ENCODE results near the gene RPP30.
"Not testable (repeated sequence)": the region's sequence is repeated elsewhere in the genome, so short reads cannot be mapped to it uniquely, and the experiment has no call there.

Gene RPP30

GRCh38 chr10:90937645-90938258 is 66.0 kb downstream of the RPP30 start:
- Histone ChIP-seq H3K27ac (ENCODE audit: low read length) (no peak overlapping the region), H2AFZ (ENCODE audit: low read depth, low read length) (no peak overlapping the region), H3K4me3 (ENCODE audit: low read length) (no peak overlapping the region), H3K79me2 (ENCODE audit: low read length) (no peaks in the 10 kb centered on the region), H3K4me2 (ENCODE audit: low read length) (no peak overlapping the region), H3K4me1 (ENCODE audit: low read length) (peaks cover 10% of the 10 kb centered on the region), H3K27me3 (ENCODE audit: low read depth, low read length) (no peaks in the 10 kb centered on the region), H3K9me3 (ENCODE audit: insufficient read depth, low read length) (no peaks in the 10 kb centered on the region), H4K20me1 (ENCODE audit: insufficient read depth, low read length) (no peaks in the 10 kb centered on the region), H3K36me3 (replicated peaks; ENCODE audit: low read depth, low read length) (no peaks in the 10 kb centered on the region), H3K9ac (ENCODE audit: low read length) (no peak overlapping the region)
- TF ChIP-seq, protein P1, sequence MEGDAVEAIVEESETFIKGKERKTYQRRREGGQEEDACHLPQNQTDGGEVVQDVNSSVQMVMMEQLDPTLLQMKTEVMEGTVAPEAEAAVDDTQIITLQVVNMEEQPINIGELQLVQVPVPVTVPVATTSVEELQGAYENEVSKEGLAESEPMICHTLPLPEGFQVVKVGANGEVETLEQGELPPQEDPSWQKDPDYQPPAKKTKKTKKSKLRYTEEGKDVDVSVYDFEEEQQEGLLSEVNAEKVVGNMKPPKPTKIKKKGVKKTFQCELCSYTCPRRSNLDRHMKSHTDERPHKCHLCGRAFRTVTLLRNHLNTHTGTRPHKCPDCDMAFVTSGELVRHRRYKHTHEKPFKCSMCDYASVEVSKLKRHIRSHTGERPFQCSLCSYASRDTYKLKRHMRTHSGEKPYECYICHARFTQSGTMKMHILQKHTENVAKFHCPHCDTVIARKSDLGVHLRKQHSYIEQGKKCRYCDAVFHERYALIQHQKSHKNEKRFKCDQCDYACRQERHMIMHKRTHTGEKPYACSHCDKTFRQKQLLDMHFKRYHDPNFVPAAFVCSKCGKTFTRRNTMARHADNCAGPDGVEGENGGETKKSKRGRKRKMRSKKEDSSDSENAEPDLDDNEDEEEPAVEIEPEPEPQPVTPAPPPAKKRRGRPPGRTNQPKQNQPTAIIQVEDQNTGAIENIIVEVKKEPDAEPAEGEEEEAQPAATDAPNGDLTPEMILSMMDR (IDR thresholded peaks at IDR 0.05; ENCODE audit: low read depth, low read length) = no peak
- no peak for TF ChIP-seq EZH2phosphoT487 (IDR thresholded peaks at IDR 0.05; ENCODE audit: low read depth)

DNA sequence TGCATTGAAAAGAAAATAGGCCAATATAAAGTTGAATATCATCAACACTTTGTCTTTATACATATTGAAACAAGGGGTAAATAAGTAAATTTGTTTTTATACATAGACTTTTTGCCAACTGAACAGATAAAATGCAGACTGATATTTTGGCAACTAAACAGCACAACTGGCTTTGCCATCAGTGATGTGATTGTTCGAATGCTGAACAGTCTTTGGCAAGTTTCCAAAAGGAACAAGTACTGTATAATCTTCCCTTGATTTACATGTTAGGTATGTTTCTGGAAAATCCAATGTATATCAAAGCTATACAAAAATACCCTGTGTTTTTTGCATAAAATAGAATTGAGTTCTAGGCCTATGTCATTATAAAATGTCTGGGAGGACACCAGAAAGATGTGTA is 67.3 kb downstream of the RPP30 start:
- Histone ChIP-seq H3K36me3 (replicated peaks; ENCODE audit: low read depth, low read length) (no peaks in the 10 kb centered on the region), H3K4me2 (ENCODE audit: low read length) (no peak overlapping the region), H3K9ac (ENCODE audit: low read length) (no peak overlapping the region), H3K4me1 (ENCODE audit: low read length) (peaks cover 10% of the 10 kb centered on the region), H3K4me3 (ENCODE audit: low read length) (no peak overlapping the region), H3K79me2 (ENCODE audit: low read length) (no peaks in the 10 kb centered on the region), H4K20me1 (ENCODE audit: insufficient read depth, low read length) (no peaks in the 10 kb centered on the region), H3K27me3 (ENCODE audit: low read depth, low read length) (no peaks in the 10 kb centered on the region), H2AFZ (ENCODE audit: low read depth, low read length) (no peak overlapping the region), H3K27ac (ENCODE audit: low read length) (no peak overlapping the region), H3K9me3 (ENCODE audit: insufficient read depth, low read length) (no peaks in the 10 kb centered on the region)
- TF ChIP-seq EZH2phosphoT487 (IDR thresholded peaks at IDR 0.05; ENCODE audit: low read depth) = no peak
- TF ChIP-seq, protein P1 (IDR thresholded peaks at IDR 0.05; ENCODE audit: low read depth, low read length) = no peak

DNA sequence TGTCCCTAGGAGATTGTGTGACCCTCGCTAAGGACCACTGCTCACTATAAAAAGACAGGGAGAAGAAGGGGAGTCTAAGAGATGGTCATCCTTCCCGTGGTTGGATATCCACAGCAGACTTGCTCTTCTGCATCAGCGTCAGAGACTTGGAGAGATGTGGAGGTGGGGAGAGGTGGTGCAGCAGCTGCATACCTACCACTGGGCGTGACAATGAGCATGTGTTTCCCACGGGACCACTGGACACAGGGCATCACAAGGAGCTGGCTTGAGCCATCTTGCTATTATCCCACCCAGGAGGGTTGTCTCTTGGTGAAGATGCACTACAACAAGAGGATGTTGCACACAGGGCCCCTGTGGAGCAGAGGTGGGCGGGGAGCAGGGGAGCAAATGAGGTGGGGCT is 67.9 kb downstream of the RPP30 start:
- Histone ChIP-seq H3K4me3 (ENCODE audit: low read length) (no peak overlapping the region), H3K27me3 (ENCODE audit: low read depth, low read length) (no peaks in the 10 kb centered on the region), H3K4me1 (ENCODE audit: low read length) (peaks cover 10% of the 10 kb centered on the region), H3K36me3 (replicated peaks; ENCODE audit: low read depth, low read length) (no peaks in the 10 kb centered on the region), H4K20me1 (ENCODE audit: insufficient read depth, low read length) (no peaks in the 10 kb centered on the region), H3K9me3 (ENCODE audit: insufficient read depth, low read length) (no peaks in the 10 kb centered on the region), H3K4me2 (ENCODE audit: low read length) (no peak overlapping the region), H3K79me2 (ENCODE audit: low read length) (no peaks in the 10 kb centered on the region), H2AFZ (ENCODE audit: low read depth, low read length) (no peak overlapping the region), H3K9ac (ENCODE audit: low read length) (no peak overlapping the region), H3K27ac (ENCODE audit: low read length) (no peak overlapping the region)
- TF ChIP-seq EZH2phosphoT487 (IDR thresholded peaks at IDR 0.05; ENCODE audit: low read depth) = no peak
- TF ChIP-seq, protein P1 (IDR thresholded peaks at IDR 0.05; ENCODE audit: low read depth, low read length) = no peak

- H4K20me1 ChIP-seq (ENCODE audit: insufficient read depth, low read length); H2AFZ ChIP-seq (ENCODE audit: low read depth, low read length); H3K27me3 ChIP-seq (ENCODE audit: low read depth, low read length); H3K4me3 ChIP-seq (ENCODE audit: low read length); H3K4me1 ChIP-seq (ENCODE audit: low read length); H3K27ac ChIP-seq (ENCODE audit: low read length); H3K36me3 ChIP-seq (replicated peaks; ENCODE audit: low read depth, low read length); H3K4me2 ChIP-seq (ENCODE audit: low read length); H3K79me2 ChIP-seq (ENCODE audit: low read length); H3K9ac ChIP-seq (ENCODE audit: low read length); H3K9me3 ChIP-seq (ENCODE audit: insufficient read depth, low read length): not testable (repeated sequence)
Observed at GRCh38 chr10:90942980-90943379, 71.2 kb downstream of the RPP30 start.
